Psoas muscle (tissue), 8 donors: ENCODE data around the gene C22orf39. TPM values are rescaled to one million over a fixed set of nuclear protein-coding genes. Genes with fewer than 3 reads are reported as not detected.

ENCODE experiments used
- ATAC-seq, 4 donors: fragments of 200-7000 bp; cut with Tn5 transposase; one replicate each; pipeline ENCODE4 v1.9.1; 2020; ENCODE audit warnings: moderate library complexity in 3 of 4, mild to moderate bottlenecking in 2 of 4
- DNase-seq, 2 donors: peaks; one replicate each; pipeline ENCODE4 v3.0.0-alpha.2; 2020
- H3K27ac ChIP-seq: fragments of 200-600 bp; one replicate; pipeline ENCODE4 v1.8.0; 2022
- H3K27me3 ChIP-seq, 3 donors: fragments of 200-600 bp in 1 of 3; one replicate each; pipeline versions ENCODE4 v1.6.1 to v1.8.0; 2013 to 2022; ENCODE audit warnings: low read length in 2 of 3, mild to moderate bottlenecking in 2 of 3, moderate library complexity in 1 of 3; ENCODE audit not compliant: insufficient read depth in 3 of 3
- H3K36me3 ChIP-seq, 2 donors: fragments of 200-600 bp in 1 of 2; one replicate each; pipeline versions ENCODE4 v1.6.1 to v1.8.0; 2013 to 2022; ENCODE audit warnings: low read depth in 1 of 2, mild to moderate bottlenecking in 1 of 2, moderate library complexity in 1 of 2; ENCODE audit not compliant: insufficient read depth in 1 of 2
- H3K4me1 ChIP-seq: fragments of 200-600 bp; one replicate; pipeline ENCODE4 v1.8.0; 2022
- H3K4me3 ChIP-seq: fragments of 200-600 bp; one replicate; pipeline ENCODE4 v1.8.0; 2022; ENCODE audit warnings: mild to moderate bottlenecking
- H3K9me3 ChIP-seq: fragments of 200-600 bp; one replicate; pipeline ENCODE4 v1.8.0; 2022
- CTCF ChIP-seq: fragments of 200-600 bp; IDR thresholded peaks from one replicate; pipeline ENCODE4 v1.8.0; 2022; ENCODE audit warnings: antibody characterized with exemption
- WGBS, 3 donors: extraction: QIAGEN DNeasy Blood & Tissue Kit; methylation state at CpG; one replicate each; pipeline versions ENCODE4 v1.1.6 to v1.1.7; 2013; 5-methylcytosine and 5-hydroxymethylcytosine counted together
- intact Hi-C, 2 donors: fragments of 100-400 bp; cut with DNase I; formaldehyde crosslinking; loops; one replicate each; pipeline versions ENCODE4 v1.11.0 to v1.14.2; 2022
- long read RNA-seq, 2 donors: library from polyadenylated mRNA; unstranded; transcript quantifications; one replicate each; pipeline ENCODE4 v2.0.0, GENCODE V29; 2021
- polyA plus RNA-seq, 3 donors: library from polyadenylated mRNA; stranded (reverse); fragments of 200-250 nt; gene quantifications; one replicate each; pipeline ENCODE4 v1.2.3, GENCODE V29; 2013
- total RNA-seq, 4 donors: library from RNA; stranded (reverse); fragmentation: NEBNext Ultra II Directional in 2 of 4; extraction: Animal tissue kit (Norgen Biotek cat#: 25700) in 2 of 4; gene quantifications; one replicate each; pipeline versions ENCODE4 v1.2.1 to v1.2.4, GENCODE V29; 2021 to 2023
- donor health status: healthy with polysubstance abuse.
- donor health status: DM: no; HTN: no; CAD: no; lungs with moderate emphysema.
- donor health status: Bipolar disorder and iron deficiency.
- donor health status: healthy.
- donor health status: DM: yes; HTN: yes; CAD: no.
- donor health status: DM: no; HTN: no; CAD: no.
- donor health status: DM: no; HTN: no; CAD: no.
- donor health status: DM: yes; HTN: yes; CAD: no.

Gene C22orf39
- total RNA-seq (100 to 1,000 TPM in 1 of 4 donors, 10 to 100 TPM in 3; 84.3 to 101 (median 92.3) TPM), polyA plus RNA-seq (100 to 1,000 TPM in 1 of 3 donors, 10 to 100 TPM in 2; 60.9 to 104 (median 66.7) TPM)
- long read RNA-seq, donor 1, transcript C22orf39-203 (3 exons, 1,005 nt): minor isoform, 6 of 170 reads
- long read RNA-seq, donor 1, transcript C22orf39-202 (3 exons, 3,350 nt): major isoform, 123 of 170 reads
- long read RNA-seq, donor 1, partial matches to known transcripts: 16 of 170 reads
- long read RNA-seq, donor 1, other reads (novel, unspliced or antisense): 25 of 170 reads
- long read RNA-seq, donor 2, transcript C22orf39-203 (3 exons, 1,005 nt): minor isoform, 11 of 374 reads
- long read RNA-seq, donor 2, transcript C22orf39-202 (3 exons, 3,350 nt): major isoform, 298 of 374 reads
- long read RNA-seq, donor 2, partial matches to known transcripts: 19 of 374 reads
- long read RNA-seq, donor 2, other reads (novel, unspliced or antisense): 46 of 374 reads

DNA sequence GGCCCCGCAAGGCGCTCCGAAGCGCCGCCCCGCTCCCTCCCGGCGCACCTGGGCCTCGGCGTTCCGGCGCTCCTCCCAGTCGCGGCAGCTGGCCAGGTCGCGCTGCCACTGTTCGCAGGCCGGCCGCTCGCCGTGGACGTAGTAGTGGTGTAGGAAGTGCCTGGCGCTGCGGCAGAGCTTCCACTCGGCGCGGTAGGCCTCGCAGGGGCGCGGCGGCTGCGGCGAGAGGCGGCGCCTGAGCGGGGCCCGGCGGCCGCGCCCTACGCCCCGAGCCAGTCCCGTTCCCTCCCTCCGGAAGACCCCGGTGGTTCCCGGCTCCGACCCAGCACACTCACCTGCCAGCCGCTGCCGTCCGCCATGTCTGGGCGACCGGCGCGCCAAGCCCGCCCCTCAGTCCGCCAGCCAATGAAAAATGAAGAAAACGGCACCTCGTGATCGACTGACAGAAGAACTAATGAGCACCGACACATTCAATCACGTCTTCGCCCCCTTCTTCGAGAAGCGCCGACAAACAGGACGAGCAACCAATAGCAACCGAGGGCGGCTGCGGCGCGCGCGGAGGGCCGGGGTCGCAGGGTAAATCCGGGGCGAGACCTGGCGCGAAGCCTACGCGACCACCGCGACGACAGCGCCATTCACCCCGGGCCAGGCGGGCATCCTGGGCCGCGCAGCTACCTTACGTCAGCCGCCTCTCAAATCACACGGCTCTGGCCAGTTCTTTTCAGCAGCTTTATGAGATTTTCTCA, at the start of gene C22orf39:
Gene C22orf39, minus strand, starts transcription at position 382 of the 746 bp plus-strand sequence. Its CDS starts 23 bp downstream, at position 359.
- Histone ChIP-seq H3K9me3 (no peaks in the 10 kb centered on the region), H3K4me1 (peaks cover 46% of the 10 kb centered on the region), H3K36me3 (peaks cover 5 to 56% of the 10 kb centered on the region in 2 donors), H3K27me3 (no peaks in the 10 kb centered on the region), H3K4me3 (peak within 1 kb of the TSS; percentile 94), H3K27ac (peak within 1 kb of the TSS; percentile 98)
- 0 to 1% (median 0%) methylated on average over 70 to 92 of the region's 92 CpGs for WGBS, 3 donors
- intact Hi-C loops: loop anchor here (5.0 to 10.0 kb wide), 2 partner anchors 153 to 155 kb away; partner anchors contain the start of gene CLTCL1 (in 2 of the 2)
- ATAC-seq (peak; percentile 89 to 95 (median 90)), DNase-seq (peak; percentile 87 to 94)
- no peak for TF ChIP-seq CTCF

- ATAC-seq (peak in 3 of 4 donors; percentile 50 to 71 (median 57)), DNase-seq (no peak)
- Histone ChIP-seq H3K4me1 (no peaks in the 10 kb centered on the region), H3K36me3 (no peaks in the 10 kb centered on the region), H3K27me3 (no peaks in the 10 kb centered on the region), H3K4me3 (no peak overlapping the region), H3K27ac (no peak overlapping the region), H3K9me3 (no peaks in the 10 kb centered on the region)
- intact Hi-C loops: loop anchor here (2.0 to 5.0 kb wide), 2 partner anchors 134 to 135 kb away; no protein-coding TSS in a partner anchor
- 29 to 41% (median 34%) methylated on average over 3 of the region's 3 CpGs for WGBS, 3 donors
- TF ChIP-seq CTCF: no peak
Observed at GRCh38 chr22:19497245-19497644, 49.7 kb upstream of the C22orf39 start.

DNA sequence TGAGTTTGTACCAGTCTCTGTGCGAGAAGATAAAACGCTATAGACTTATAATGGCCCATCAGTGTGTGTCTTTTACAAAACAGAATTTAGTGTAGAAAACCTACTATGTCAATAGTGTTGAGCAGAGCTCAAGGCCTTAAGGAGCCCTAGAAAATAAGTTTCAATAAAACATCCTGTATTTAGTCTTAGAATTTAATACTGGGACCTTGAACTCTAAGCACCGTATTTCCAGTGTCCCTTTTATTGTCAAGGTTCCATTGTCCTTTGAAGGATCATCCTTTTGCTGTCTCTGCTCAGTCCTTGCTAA, 48.8 kb upstream of the C22orf39 start:
- Histone ChIP-seq H3K27ac (no peak overlapping the region), H3K27me3 (no peaks in the 10 kb centered on the region), H3K4me3 (no peak overlapping the region), H3K4me1 (no peaks in the 10 kb centered on the region), H3K36me3 (no peaks in the 10 kb centered on the region), H3K9me3 (no peaks in the 10 kb centered on the region)
- DNase-seq: no peak
- no peak for TF ChIP-seq CTCF
- no peak for ATAC-seq
- intact Hi-C loops: loop anchor here (2.0 to 5.0 kb wide), 2 partner anchors 135 to 136 kb away; no protein-coding TSS in a partner anchor
- 93 to 98% (median 95%) methylated on average over 3 of the region's 3 CpGs for WGBS, 3 donors

DNA sequence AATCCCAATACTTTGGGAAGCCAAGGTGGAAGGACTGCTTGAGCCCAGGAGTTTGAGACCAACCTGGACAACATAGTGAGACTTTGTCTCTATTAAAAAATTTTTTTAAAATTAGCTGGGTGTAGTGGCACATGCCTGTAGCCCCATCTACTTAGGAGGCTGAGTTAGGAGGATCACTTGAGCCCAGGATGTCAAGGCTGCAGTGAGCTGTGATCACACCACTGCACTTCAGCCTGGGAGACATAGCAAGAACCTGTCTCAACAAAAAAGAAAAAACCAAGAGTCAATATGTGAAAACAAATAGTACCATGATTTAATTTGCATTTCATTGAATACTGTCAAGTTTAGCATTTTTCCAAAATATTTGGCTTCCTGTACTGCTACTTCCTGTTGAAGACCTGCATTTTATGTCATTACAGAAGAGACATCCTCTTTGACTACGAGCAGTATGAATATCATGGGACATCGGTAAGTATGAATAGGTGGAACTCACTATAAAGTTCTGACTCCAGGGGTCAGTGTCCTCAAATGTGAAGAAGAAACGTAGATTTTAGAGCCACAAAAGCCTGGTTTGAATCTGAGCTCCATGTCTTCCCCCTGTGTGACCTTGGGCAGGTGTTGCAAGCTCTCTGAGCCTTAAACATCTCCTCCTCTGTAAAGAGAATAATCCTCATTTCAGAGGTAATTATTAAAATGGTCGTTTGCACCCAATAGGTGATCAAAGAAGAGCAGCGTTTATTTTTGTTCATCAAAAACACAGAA, 48.2 kb upstream of the C22orf39 start:
- WGBS, 3 donors: 54 to 64% (median 54%) methylated on average over 5 of the region's 5 CpGs
- intact Hi-C loops: loop anchor here (2.0 to 5.0 kb wide), 2 partner anchors 135 to 137 kb away; no protein-coding TSS in a partner anchor
- no peaks in the 10 kb centered on the region for H3K9me3 ChIP-seq
- no peak overlapping the region for H3K4me3 ChIP-seq
- peak; percentile 33 for TF ChIP-seq CTCF
- DNase-seq: no peak
- no peaks in the 10 kb centered on the region for H3K36me3 ChIP-seq
- no peaks in the 10 kb centered on the region for H3K27me3 ChIP-seq
- ATAC-seq: no peak
- H3K27ac ChIP-seq: no peak overlapping the region
- H3K4me1 ChIP-seq: no peaks in the 10 kb centered on the region
